ENCODE measurements around the gene ROBO1. TPM values are rescaled to one million over a fixed set of nuclear protein-coding genes. Genes with fewer than 3 reads are reported as not detected.

Gene ROBO1
- polyA plus RNA-seq, 1 experiment, result 33.9 TPM

DNA sequence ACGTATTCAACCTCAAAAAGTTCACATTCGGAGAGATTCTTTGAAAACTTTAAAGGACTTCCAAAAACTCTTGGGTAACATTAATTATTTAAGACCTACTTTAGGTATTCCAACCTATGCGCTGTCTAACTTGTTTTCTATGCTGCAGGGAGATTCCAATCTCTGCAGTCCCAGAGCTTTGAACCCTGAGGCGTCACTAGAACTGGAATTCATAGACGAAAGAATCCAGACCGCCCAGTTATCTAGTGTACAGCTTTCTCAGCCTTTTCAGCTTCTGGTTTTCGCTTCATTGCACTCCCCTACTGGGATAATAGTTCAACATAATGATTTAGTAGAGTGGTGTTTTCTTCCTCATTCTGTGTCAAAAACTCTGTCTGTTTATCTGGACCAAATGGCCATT lies 711.3 kb downstream of the ROBO1 start:
- Histone ChIP-seq H3K36me3 (ENCODE audit: control insufficient read depth, insufficient read depth, low read length) (no peaks in the 10 kb centered on the region), H3K4me3 (ENCODE audit: low read depth, low read length) (no peak overlapping the region), H3K27me3 (ENCODE audit: control insufficient read depth, insufficient read depth, low read length) (no peaks in the 10 kb centered on the region)
- ChIA-PET POLR2A (no interaction called here), CTCF (no interaction called here)
- TF ChIP-seq, protein P1, sequence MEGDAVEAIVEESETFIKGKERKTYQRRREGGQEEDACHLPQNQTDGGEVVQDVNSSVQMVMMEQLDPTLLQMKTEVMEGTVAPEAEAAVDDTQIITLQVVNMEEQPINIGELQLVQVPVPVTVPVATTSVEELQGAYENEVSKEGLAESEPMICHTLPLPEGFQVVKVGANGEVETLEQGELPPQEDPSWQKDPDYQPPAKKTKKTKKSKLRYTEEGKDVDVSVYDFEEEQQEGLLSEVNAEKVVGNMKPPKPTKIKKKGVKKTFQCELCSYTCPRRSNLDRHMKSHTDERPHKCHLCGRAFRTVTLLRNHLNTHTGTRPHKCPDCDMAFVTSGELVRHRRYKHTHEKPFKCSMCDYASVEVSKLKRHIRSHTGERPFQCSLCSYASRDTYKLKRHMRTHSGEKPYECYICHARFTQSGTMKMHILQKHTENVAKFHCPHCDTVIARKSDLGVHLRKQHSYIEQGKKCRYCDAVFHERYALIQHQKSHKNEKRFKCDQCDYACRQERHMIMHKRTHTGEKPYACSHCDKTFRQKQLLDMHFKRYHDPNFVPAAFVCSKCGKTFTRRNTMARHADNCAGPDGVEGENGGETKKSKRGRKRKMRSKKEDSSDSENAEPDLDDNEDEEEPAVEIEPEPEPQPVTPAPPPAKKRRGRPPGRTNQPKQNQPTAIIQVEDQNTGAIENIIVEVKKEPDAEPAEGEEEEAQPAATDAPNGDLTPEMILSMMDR (IDR thresholded peaks at IDR 0.05; ENCODE audit: insufficient read depth, low read depth, low read length), result no peak
- no peak for DNase-seq (ENCODE audit: low read depth)

DNA sequence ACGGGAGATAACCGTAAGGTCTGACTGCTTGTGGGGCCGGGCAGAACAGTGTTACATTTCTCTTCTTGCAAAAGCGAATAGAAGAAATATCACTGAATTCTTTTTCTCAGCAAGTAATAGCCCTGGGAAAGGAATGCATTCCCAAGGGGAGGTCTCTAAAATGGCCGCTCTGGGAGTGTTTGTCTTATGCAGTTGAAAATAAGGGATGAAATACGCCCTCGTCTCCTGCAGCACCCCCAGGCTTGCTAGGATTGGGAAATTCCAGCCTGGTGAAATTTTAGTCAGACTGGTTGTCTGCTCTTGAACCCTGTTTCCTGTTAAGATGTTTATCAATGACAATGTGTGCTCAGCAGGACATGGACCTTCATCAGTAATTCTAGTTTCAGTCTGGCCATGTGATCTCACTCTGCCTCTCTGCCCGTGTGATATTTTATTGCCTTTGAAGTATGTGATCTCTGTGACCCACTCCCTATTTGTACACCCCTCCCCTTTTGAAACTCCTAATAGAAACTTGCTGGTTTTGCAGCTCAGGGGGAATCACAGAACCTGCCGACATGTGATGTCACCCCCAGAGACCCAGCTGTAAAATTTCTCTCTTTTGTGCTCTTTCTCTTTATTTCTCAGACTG lies 715.6 kb downstream of the ROBO1 start:
- DNase-seq (ENCODE audit: low read depth), result no peak
- no peak overlapping the region for H3K4me3 ChIP-seq (ENCODE audit: low read depth, low read length)
- POLR2A ChIA-PET, result no interaction called here
- no peaks in the 10 kb centered on the region for H3K27me3 ChIP-seq (ENCODE audit: control insufficient read depth, insufficient read depth, low read length)
- TF ChIP-seq, protein P1 (IDR thresholded peaks at IDR 0.05; ENCODE audit: insufficient read depth, low read depth, low read length), result no peak
- no peaks in the 10 kb centered on the region for H3K36me3 ChIP-seq (ENCODE audit: control insufficient read depth, insufficient read depth, low read length)
- CTCF ChIA-PET, result no interaction called here

DNA sequence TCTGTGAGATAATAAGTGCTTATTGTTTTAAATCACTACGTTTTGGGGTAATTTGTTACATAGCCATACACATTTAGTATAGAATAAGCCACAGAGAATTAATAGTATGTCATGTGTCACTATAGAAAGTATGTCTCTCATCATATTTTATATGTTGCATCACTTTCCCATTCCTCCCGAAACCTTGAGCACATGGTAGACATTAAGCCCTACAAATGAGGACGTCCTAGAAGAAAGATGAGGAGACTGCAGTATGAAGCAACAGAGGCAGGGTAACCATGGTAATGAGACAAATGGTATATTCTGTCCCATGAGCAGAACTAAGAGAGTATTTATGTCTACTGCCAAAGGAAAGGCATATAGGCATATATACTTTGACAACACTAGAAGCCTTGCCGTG lies 720.2 kb downstream of the ROBO1 start:
- no peak for DNase-seq (ENCODE audit: low read depth)
- POLR2A ChIA-PET, result no interaction called here

DNA sequence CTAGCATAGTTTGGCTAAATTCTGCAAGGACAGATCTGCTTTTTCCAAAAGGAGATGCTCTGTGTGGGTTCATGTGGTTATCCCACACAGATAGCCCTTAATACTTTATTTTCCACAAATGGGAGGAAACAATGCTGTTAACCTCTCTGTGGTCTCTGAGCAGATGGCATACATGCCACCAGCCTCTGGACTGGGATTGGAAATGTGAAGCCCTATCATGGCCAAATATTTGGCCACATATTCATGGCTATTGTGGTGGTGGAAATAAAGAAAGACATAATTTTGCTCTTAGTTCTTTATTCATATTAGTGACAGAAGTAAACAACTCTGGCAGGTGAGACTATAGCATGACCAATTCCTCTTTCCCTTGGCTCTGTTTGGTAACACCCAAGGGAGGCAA lies 726.2 kb downstream of the ROBO1 start:
- DNase-seq (ENCODE audit: low read depth), result no peak
- CTCF ChIA-PET, result no interaction called here

More for the DNA sequence above, 720.2 kb downstream of the ROBO1 start:
- Histone ChIP-seq H3K27me3 (ENCODE audit: control insufficient read depth, insufficient read depth, low read length) (no peaks in the 10 kb centered on the region), H3K36me3 (ENCODE audit: control insufficient read depth, insufficient read depth, low read length) (no peaks in the 10 kb centered on the region), H3K4me3 (ENCODE audit: low read depth, low read length) (no peak overlapping the region)
- CTCF ChIA-PET, result interaction anchor here (1.0 to 1.6 kb wide), 2 partner anchors 38 to 321 kb away, joined by 3 to 5 read pairs; no protein-coding TSS in a partner anchor
- TF ChIP-seq, protein P1 (IDR thresholded peaks at IDR 0.05; ENCODE audit: insufficient read depth, low read depth, low read length), result no peak

DNA sequence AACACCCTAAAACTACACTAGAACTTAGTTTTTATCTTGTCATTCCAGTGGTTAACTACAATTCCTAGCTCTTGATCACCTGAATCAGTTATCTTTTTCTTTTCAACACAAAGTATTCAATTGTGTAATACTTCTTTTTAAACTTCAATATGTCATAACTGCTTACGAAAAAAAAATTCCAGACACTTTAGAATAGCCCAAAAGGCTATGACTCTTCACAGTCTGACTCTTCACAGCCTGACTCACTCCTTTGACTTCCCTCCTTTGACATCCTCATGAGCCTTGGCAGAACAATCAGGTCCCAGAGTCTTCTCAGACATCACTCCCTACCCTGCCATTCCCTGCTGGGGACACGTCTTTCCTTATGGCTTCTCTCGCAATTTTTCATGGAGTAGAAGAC lies 727.1 kb downstream of the ROBO1 start:
- peak; percentile 50 for DNase-seq (ENCODE audit: low read depth)
- no peaks in the 10 kb centered on the region for H3K27me3 ChIP-seq (ENCODE audit: control insufficient read depth, insufficient read depth, low read length)
- H3K4me3 ChIP-seq (ENCODE audit: low read depth, low read length), result no peak overlapping the region
- no peaks in the 10 kb centered on the region for H3K36me3 ChIP-seq (ENCODE audit: control insufficient read depth, insufficient read depth, low read length)
- TF ChIP-seq, protein P1 (IDR thresholded peaks at IDR 0.05; ENCODE audit: insufficient read depth, low read depth, low read length), result no peak
- POLR2A ChIA-PET, result no interaction called here
- CTCF ChIA-PET, result no interaction called here

More for the DNA sequence above, 726.2 kb downstream of the ROBO1 start:
- Histone ChIP-seq H3K36me3 (ENCODE audit: control insufficient read depth, insufficient read depth, low read length) (no peaks in the 10 kb centered on the region), H3K4me3 (ENCODE audit: low read depth, low read length) (no peak overlapping the region), H3K27me3 (ENCODE audit: control insufficient read depth, insufficient read depth, low read length) (no peaks in the 10 kb centered on the region)
- POLR2A ChIA-PET, result no interaction called here
- TF ChIP-seq, protein P1 (IDR thresholded peaks at IDR 0.05; ENCODE audit: insufficient read depth, low read depth, low read length), result no peak

Data from BJ (cell line).